Measurements from ENCODE around the gene KCNJ1.

KCNJ1 gene

DNA sequence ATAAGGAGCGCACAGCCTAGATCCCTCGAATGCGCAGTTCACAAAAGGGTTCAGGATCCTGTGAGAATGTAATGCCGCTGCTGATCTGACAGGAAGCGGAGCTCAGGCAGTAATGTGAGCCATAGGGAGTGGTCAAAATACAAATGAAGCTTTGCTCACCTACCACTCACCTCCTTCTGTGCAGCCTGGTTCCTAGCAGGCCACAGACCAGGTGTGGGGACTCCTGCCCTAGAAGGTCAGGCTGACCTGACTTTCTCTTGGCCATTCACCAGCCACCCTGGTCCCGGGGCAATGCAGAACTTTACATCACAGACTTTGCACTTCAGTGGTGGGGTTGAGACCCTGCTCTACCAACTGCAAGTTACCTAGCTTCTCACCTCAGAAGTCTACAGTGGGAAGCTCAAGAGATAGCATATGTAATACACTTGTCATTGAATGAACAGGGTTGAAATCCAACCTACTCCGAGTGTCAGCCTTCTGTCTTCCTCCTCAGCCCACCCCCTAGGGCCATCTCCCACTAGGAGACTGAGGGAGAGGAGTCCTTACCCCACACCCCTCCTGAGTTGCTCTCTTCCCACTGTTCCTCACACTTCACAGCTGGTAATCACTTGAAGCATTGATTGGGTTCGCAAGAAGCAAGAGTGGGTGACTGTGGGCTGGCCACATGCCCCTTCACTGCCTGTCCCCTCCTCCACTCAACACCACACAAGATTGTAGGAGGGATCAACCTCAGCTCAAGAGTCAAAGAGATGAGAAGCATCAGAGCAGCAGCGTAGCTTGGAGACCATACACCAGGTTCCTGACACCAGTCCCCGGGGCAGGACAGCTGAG, 2.0 kb upstream of the KCNJ1 start:
- no peaks in the 10 kb centered on the region for H3K36me3 ChIP-seq (ENCODE audit: control insufficient read depth, insufficient read depth, low read length)
- TF ChIP-seq, protein P1, sequence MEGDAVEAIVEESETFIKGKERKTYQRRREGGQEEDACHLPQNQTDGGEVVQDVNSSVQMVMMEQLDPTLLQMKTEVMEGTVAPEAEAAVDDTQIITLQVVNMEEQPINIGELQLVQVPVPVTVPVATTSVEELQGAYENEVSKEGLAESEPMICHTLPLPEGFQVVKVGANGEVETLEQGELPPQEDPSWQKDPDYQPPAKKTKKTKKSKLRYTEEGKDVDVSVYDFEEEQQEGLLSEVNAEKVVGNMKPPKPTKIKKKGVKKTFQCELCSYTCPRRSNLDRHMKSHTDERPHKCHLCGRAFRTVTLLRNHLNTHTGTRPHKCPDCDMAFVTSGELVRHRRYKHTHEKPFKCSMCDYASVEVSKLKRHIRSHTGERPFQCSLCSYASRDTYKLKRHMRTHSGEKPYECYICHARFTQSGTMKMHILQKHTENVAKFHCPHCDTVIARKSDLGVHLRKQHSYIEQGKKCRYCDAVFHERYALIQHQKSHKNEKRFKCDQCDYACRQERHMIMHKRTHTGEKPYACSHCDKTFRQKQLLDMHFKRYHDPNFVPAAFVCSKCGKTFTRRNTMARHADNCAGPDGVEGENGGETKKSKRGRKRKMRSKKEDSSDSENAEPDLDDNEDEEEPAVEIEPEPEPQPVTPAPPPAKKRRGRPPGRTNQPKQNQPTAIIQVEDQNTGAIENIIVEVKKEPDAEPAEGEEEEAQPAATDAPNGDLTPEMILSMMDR (IDR thresholded peaks at IDR 0.05; ENCODE audit: insufficient read depth, low read length, poor library complexity, severe bottlenecking), result no peak
- no peak for DNase-seq (ENCODE audit: extremely low read depth, insufficient read length)
- H3K27me3 ChIP-seq (replicated peaks; ENCODE audit: control insufficient read depth, insufficient read depth, low read length), result peaks cover 2% of the 10 kb centered on the region
- no peak overlapping the region for H3K4me3 ChIP-seq (replicated peaks; ENCODE audit: low read depth, low read length)

DNA sequence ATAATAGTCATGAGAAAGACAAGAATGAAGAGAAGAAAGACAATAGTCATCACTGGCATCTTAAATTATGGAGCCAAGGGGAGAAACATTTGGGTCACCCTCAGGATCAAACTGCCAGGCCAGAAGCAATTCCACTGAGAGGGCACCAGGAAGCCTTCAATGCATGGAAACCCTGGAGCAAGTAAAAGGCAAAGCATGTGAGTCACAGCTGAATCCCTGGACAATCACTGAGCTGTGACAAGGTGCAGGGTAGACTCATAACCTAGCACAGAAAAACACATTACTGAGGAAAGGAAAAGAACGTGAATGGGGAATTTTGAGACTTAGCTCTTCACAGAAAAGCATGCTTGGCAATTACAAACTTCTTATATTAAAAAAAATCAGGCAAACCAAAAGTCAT, 1.6 kb downstream of the KCNJ1 start:
- Histone ChIP-seq H3K27me3 (replicated peaks; ENCODE audit: control insufficient read depth, insufficient read depth, low read length) (no peaks in the 10 kb centered on the region; the same call in 1 of the 2 replicates), H3K36me3 (ENCODE audit: control insufficient read depth, insufficient read depth, low read length) (no peaks in the 10 kb centered on the region), H3K4me3 (replicated peaks; ENCODE audit: low read depth, low read length) (no peak overlapping the region)
- no peak for DNase-seq (ENCODE audit: extremely low read depth, insufficient read length)
- TF ChIP-seq, protein P1 (IDR thresholded peaks at IDR 0.05; ENCODE audit: insufficient read depth, low read length, poor library complexity, severe bottlenecking), result no peak

DNA sequence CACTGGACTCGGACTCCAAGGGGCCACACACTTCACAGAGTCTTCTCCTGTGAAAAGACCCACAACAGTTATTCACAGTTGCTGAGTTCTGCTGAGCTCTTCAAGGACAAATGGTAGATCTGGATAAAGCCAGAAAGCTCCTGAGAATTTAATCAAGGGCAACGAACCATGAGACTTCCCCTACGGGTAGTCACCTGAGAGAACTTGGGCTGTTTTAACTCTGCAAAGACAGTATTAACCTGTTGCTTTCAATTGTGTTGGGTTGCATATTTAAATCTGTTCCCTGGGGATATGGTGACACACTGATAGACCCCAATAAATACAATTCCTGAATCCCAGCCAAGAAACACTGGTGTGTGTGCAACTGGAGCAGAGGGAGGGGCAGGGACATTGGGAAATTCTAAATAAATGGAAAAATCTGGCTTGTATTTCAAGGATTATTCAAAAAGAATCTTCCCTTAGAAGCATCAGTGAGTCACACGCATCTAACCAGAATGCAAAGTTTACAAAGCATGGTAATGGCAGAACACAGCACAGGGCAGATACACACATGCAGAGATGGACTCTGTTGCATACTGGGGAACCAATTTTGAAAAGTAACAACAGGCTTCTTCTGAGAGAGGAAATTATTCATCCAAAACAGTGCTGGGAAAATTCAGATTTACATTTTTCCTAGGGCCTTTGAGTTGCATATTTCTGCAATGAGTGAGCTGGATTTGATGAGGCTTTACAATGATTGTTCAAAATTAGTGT, 4.0 kb downstream of the KCNJ1 start:
- TF ChIP-seq, protein P1 (IDR thresholded peaks at IDR 0.05; ENCODE audit: insufficient read depth, low read length, poor library complexity, severe bottlenecking), result no peak
- no peaks in the 10 kb centered on the region; the same call in 1 of the 2 replicates for H3K27me3 ChIP-seq (replicated peaks; ENCODE audit: control insufficient read depth, insufficient read depth, low read length)
- H3K4me3 ChIP-seq (replicated peaks; ENCODE audit: low read depth, low read length), result no peak overlapping the region
- DNase-seq (ENCODE audit: extremely low read depth, insufficient read length), result no peak
- H3K36me3 ChIP-seq (ENCODE audit: control insufficient read depth, insufficient read depth, low read length), result no peaks in the 10 kb centered on the region

DNA sequence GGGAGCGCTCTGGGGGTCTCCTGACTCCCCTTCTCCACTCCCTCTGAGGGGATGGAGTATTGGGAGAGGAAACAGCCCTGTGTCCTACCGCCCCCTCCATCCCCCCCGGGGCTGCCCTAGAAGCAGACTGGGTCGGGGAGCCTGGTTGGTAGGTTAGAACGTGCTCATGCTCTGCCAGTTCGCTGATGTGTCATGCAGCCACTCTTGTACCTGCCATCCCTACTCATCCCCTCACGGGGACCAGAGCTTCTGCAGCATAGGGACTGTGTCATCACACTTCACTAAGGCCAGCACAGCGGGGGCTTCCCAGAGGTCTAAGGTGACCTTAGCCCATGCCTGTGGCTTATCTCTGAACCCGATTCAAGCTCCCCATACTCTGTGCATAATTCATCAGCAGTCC, 4.7 kb downstream of the KCNJ1 start:
- DNase-seq (ENCODE audit: extremely low read depth, insufficient read length), result no peak
- Histone ChIP-seq H3K36me3 (ENCODE audit: control insufficient read depth, insufficient read depth, low read length) (no peaks in the 10 kb centered on the region), H3K4me3 (replicated peaks; ENCODE audit: low read depth, low read length) (no peak overlapping the region), H3K27me3 (replicated peaks; ENCODE audit: control insufficient read depth, insufficient read depth, low read length) (no peaks in the 10 kb centered on the region; the same call in 1 of the 2 replicates)
- TF ChIP-seq, protein P1 (IDR thresholded peaks at IDR 0.05; ENCODE audit: insufficient read depth, low read length, poor library complexity, severe bottlenecking), result no peak

DNA sequence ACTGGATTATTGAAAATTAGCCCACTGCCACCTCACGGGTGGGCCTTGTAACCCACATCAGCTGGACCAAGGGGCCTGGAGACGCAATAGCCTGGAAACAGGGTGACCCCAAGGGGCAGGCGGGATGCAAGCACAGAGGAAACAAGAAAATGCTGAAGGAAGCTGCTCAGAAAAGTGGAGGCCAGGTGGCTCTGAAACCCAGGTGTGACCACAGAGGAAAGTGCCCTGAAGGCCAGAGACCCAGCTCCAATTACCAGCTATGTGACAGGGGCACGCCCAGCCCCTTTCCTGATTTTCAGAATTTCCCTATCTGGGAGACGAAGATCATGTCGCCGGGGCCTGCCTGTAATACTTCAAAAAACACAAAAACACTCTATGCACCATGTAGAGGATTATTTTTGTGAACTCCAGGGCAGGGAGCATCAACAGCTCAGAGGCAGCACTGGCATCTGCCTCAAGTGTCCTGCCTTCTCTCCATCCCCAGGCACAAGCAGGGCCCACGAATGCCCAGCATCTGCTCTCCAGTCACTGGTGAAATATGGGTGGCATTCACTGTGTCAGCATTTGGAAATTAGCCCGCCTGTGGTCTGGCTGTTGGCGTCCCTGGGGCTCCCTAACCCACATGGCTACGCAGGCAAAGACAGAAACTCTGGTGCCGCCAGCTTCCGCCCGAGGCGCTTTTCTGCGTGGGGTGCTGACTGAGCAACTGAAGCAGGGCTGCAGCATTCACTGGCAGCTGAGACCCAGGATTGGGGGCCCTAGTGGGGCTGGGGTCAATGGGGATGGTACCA, 6.3 kb downstream of the KCNJ1 start:
- Histone ChIP-seq H3K27me3 (replicated peaks; ENCODE audit: control insufficient read depth, insufficient read depth, low read length) (no peaks in the 10 kb centered on the region; the same call in 1 of the 2 replicates), H3K36me3 (ENCODE audit: control insufficient read depth, insufficient read depth, low read length) (no peaks in the 10 kb centered on the region), H3K4me3 (replicated peaks; ENCODE audit: low read depth, low read length) (no peak overlapping the region)
- TF ChIP-seq, protein P1 (IDR thresholded peaks at IDR 0.05; ENCODE audit: insufficient read depth, low read length, poor library complexity, severe bottlenecking), result no peak
- no peak for DNase-seq (ENCODE audit: extremely low read depth, insufficient read length)
